ENCODE data around the gene KCNIP4.

The KCNIP4 gene

GRCh38 chr4:21097865-21098264, 850.7 kb downstream of the KCNIP4 start:
- no peak for DNase-seq
- Mint-ChIP-seq H3K27ac (no peak overlapping the region), H3K27me3 (no peaks in the 10 kb centered on the region), H3K4me3 (no peak overlapping the region), H3K36me3 (ENCODE audit: low read depth) (no peaks in the 10 kb centered on the region), H3K9me3 (peaks cover 11% of the 10 kb centered on the region), H3K4me1 (peaks cover 4% of the 10 kb centered on the region)
- no peak for ATAC-seq

GRCh38 chr4:21097026-21097425, 851.5 kb downstream of the KCNIP4 start:
- H3K9me3 Mint-ChIP-seq = peaks cover 11% of the 10 kb centered on the region
- no peak overlapping the region for H3K27ac Mint-ChIP-seq
- H3K36me3 Mint-ChIP-seq (ENCODE audit: low read depth) = no peaks in the 10 kb centered on the region

DNA sequence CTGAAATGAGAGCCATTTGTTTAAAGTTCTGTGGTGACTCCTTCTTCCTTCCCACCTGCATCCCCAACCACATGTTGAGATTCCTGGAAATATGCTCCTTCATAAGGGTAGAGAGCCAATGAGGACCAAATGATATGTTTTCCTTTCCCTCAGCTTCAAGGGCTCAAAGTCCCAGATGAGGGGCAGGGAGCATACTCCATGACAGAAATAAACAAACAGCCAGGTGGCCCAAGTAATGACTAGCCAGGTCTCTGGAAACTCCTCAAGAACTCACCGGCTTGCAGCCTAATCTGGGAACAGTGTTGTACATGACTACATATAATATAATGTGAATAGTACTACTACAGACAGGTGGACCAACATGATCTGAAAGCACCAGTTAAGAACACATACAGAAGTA, 856.0 kb downstream of the KCNIP4 start:
- peaks cover 23% of the 10 kb centered on the region for H3K9me3 Mint-ChIP-seq
- ATAC-seq (no peak), DNase-seq (no peak)
- no peak overlapping the region for H3K27ac Mint-ChIP-seq
- H3K4me1 Mint-ChIP-seq = peaks cover 2% of the 10 kb centered on the region
- no peak overlapping the region for H3K4me3 Mint-ChIP-seq
- H3K27me3 Mint-ChIP-seq = peaks cover 1% of the 10 kb centered on the region
- H3K36me3 Mint-ChIP-seq (ENCODE audit: low read depth) = no peaks in the 10 kb centered on the region

More at GRCh38 chr4:21097026-21097425, 851.5 kb downstream of the KCNIP4 start:
- no peaks in the 10 kb centered on the region for H3K27me3 Mint-ChIP-seq
- H3K4me3 Mint-ChIP-seq = no peak overlapping the region
- ATAC-seq (no peak), DNase-seq (no peak)
- H3K4me1 Mint-ChIP-seq = no peaks in the 10 kb centered on the region

DNA sequence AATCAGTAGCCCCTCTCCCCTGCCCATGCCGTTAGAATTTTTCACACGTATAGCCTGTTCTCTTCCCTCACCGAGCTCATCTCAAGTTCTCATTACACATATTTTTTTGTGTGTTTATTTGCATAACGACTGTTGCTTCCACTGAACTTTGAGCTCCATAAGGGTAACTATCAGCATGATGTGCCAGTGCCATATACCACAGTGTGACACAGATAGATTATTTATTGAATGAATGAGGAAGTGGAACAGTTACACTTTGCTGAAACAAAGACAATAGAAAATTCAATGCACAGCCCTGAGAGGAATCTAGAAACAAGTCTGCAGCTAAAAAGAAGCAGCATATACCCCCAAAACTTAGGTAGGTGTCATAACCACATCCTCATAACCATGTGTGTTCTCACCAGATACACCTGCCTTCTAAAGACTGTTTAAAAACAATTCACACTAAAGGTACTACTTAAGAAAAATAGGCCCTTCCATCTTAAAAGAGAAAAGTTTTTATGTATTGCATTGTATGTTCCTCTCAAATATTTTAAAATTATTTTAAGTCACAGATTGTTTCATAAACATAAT, 858.4 kb downstream of the KCNIP4 start:
- ATAC-seq (no peak), DNase-seq (no peak)
- Mint-ChIP-seq H3K27me3 (peaks cover 2% of the 10 kb centered on the region), H3K9me3 (peaks cover 22% of the 10 kb centered on the region), H3K4me3 (no peak overlapping the region), H3K27ac (no peak overlapping the region), H3K4me1 (peaks cover 2% of the 10 kb centered on the region), H3K36me3 (ENCODE audit: low read depth) (no peaks in the 10 kb centered on the region)

GRCh38 chr4:21083413-21083812, 865.2 kb downstream of the KCNIP4 start:
- Mint-ChIP-seq H3K27ac (no peak overlapping the region), H3K4me1 (no peaks in the 10 kb centered on the region), H3K9me3 (peaks cover 5% of the 10 kb centered on the region), H3K4me3 (no peak overlapping the region), H3K27me3 (peaks cover 2% of the 10 kb centered on the region), H3K36me3 (ENCODE audit: low read depth) (no peaks in the 10 kb centered on the region)
- DNase-seq (no peak), ATAC-seq (no peak)

DNA sequence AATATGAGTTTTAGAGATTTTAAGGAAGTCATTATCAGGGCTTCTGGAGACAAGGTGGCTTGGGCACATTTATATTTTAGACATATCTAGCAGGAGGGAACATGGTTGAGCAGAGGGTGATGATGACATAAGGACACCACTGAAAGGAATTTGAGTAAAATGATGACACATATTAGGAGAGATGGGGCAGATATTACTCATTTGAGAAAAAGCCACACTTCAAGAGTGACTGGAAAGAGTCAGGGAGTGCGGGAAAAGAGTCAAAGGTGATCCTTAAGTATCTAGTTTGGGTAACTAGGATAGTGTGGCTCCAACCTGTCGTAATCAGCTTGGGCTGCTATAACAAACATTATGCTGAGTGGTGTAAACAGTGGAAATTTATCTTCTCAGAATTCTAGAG, 870.6 kb downstream of the KCNIP4 start:
- DNase-seq (no peak), ATAC-seq (no peak)
- no peak overlapping the region for H3K4me3 Mint-ChIP-seq
- no peaks in the 10 kb centered on the region for H3K27me3 Mint-ChIP-seq
- no peak overlapping the region for H3K27ac Mint-ChIP-seq
- peaks cover 7% of the 10 kb centered on the region for H3K9me3 Mint-ChIP-seq
- no peaks in the 10 kb centered on the region for H3K4me1 Mint-ChIP-seq
- H3K36me3 Mint-ChIP-seq (ENCODE audit: low read depth) = no peaks in the 10 kb centered on the region

DNA sequence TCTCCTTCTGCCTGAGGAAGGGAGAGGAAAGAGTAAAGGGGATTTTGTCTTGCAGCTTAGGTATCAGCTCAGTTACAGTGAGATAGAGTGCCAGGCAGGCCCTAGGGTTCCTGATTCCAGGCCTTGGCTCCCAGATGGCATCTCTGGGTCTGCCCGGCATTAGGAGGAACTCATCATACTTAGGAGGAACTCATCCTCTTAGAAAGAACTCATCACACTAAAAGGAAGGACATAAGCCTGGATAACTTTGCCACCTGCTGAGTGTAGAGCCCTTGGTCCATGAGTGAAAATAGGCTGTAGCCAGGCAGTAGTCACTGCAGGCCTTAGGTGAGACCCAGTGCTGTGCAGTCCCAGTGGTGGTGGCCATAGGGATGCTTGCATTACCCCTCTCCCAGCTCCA, 881.2 kb downstream of the KCNIP4 start:
- H3K4me1 Mint-ChIP-seq = no peaks in the 10 kb centered on the region
- ATAC-seq = no peak

GRCh38 chr4:21061902-21062301, 886.7 kb downstream of the KCNIP4 start:
- ATAC-seq (no peak), DNase-seq (no peak)
- Mint-ChIP-seq H3K4me3 (no peak overlapping the region), H3K27me3 (no peaks in the 10 kb centered on the region), H3K27ac (no peak overlapping the region), H3K9me3 (peaks cover 20% of the 10 kb centered on the region), H3K4me1 (no peaks in the 10 kb centered on the region), H3K36me3 (ENCODE audit: low read depth) (no peaks in the 10 kb centered on the region)

More for the DNA sequence above, 881.2 kb downstream of the KCNIP4 start:
- no peaks in the 10 kb centered on the region for H3K27me3 Mint-ChIP-seq
- H3K27ac Mint-ChIP-seq = no peak overlapping the region
- H3K36me3 Mint-ChIP-seq (ENCODE audit: low read depth) = no peaks in the 10 kb centered on the region
- peaks cover 5% of the 10 kb centered on the region for H3K9me3 Mint-ChIP-seq
- DNase-seq = no peak
- H3K4me3 Mint-ChIP-seq = no peak overlapping the region

DNA sequence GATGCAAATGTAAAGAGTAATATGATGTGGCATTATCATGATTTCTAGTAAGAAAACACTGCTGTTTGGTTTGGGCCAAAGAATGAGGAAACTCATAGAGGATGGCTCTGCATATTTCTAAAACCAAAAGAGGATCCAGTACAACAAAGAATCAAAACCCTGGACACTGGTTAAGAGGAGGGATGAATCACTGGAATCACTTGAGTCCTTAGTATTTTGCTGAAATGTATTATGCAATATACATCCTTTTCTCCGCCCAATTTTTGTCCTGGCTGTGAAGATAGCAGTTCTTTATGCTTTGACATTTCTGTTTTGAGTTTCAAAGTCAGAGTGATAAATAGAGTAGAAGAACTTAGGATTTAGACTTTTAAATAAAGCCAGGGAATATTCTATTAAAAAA, 902.4 kb downstream of the KCNIP4 start:
- Mint-ChIP-seq H3K9me3 (peaks cover 5% of the 10 kb centered on the region), H3K36me3 (ENCODE audit: low read depth) (no peaks in the 10 kb centered on the region), H3K4me1 (no peaks in the 10 kb centered on the region), H3K27me3 (no peaks in the 10 kb centered on the region), H3K4me3 (no peak overlapping the region), H3K27ac (no peak overlapping the region)
- DNase-seq (no peak), ATAC-seq (no peak)

DNA sequence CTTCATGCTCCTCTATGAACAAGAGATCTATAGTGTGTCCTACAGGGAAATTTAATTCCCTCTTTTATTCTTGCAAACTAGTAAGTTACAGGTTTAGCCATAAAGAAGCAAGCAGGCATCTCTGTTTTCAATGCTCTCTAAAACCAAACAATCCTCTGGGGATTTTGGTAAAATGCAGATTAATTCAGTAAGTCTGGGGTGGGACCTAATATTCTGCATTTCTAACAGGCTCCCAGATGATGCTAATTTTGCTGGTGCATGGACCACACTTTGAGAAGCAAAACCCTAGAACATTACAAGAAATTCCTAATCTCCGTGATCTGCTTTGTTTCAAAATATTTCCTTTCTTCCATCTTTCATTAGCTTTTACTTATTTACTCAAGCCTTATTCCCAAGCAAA, 903.5 kb downstream of the KCNIP4 start:
- Mint-ChIP-seq H3K27me3 (no peaks in the 10 kb centered on the region), H3K4me3 (no peak overlapping the region), H3K4me1 (no peaks in the 10 kb centered on the region), H3K36me3 (ENCODE audit: low read depth) (no peaks in the 10 kb centered on the region), H3K9me3 (peaks cover 5% of the 10 kb centered on the region), H3K27ac (no peak overlapping the region)
- ATAC-seq = no peak
- no peak for DNase-seq

DNA sequence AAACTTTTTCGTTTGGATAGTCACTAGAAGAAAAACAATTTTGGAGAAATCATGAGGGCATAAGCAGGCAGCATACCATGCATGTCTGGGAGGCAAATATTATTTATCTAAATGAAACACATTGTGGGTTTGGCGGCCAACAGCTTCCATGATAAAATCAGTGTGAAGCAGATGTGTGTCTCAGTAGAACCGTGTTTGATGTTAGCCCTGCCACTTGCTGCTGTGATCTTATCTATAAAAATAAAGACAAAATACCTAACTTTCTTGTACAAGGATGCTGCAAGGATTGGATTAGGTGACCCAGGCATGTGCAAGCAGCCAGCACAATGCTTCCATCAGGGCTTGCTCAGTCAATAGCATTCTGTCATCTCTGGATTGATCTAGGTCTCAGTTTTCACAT, 906.9 kb downstream of the KCNIP4 start:
- H3K36me3 Mint-ChIP-seq (ENCODE audit: low read depth) = no peaks in the 10 kb centered on the region

GRCh38 chr4:21034728-21035127, 913.8 kb downstream of the KCNIP4 start:
- Mint-ChIP-seq H3K4me3 (no peak overlapping the region), H3K9me3 (peaks cover 4% of the 10 kb centered on the region), H3K27ac (no peak overlapping the region), H3K4me1 (no peaks in the 10 kb centered on the region), H3K27me3 (no peaks in the 10 kb centered on the region), H3K36me3 (ENCODE audit: low read depth) (no peaks in the 10 kb centered on the region)
- ATAC-seq (no peak), DNase-seq (no peak)

More for the DNA sequence above, 906.9 kb downstream of the KCNIP4 start:
- ATAC-seq = no peak
- Mint-ChIP-seq H3K27ac (no peak overlapping the region), H3K4me3 (no peak overlapping the region), H3K4me1 (no peaks in the 10 kb centered on the region), H3K27me3 (no peaks in the 10 kb centered on the region), H3K9me3 (no peaks in the 10 kb centered on the region)
- no peak for DNase-seq

- H3K4me1 Mint-ChIP-seq = no peaks in the 10 kb centered on the region
These were observed 916.4 kb downstream of the KCNIP4 start for GRCh38 chr4:21032089-21032645.

DNA sequence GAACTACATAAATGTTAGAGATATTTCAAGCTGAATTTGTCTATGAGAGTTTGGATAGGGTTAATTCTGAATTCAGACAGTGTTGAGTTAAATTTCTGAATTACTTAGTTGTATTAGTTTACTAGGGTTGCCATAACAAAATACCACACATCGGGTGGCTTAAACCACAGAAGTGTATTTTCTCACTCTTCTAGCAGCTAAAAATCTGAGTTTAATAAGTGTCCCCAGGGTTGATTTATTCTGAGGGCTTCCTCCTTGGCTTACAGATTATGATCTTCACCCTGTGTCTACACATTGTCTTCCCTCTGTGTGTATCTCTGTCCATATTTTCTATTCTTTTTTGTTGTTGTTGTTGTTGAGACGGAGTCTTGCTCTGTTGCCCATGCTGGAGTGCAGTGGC, 929.8 kb downstream of the KCNIP4 start:
- Mint-ChIP-seq H3K27me3 (no peaks in the 10 kb centered on the region), H3K36me3 (ENCODE audit: low read depth) (no peaks in the 10 kb centered on the region), H3K4me3 (no peak overlapping the region), H3K4me1 (no peaks in the 10 kb centered on the region), H3K9me3 (peaks cover 7% of the 10 kb centered on the region), H3K27ac (no peak overlapping the region)
- DNase-seq (no peak), ATAC-seq (no peak)

More at GRCh38 chr4:21032089-21032645, 916.4 kb downstream of the KCNIP4 start:
- Mint-ChIP-seq H3K9me3 (peaks cover 14% of the 10 kb centered on the region), H3K27ac (no peak overlapping the region), H3K36me3 (ENCODE audit: low read depth) (no peaks in the 10 kb centered on the region), H3K27me3 (no peaks in the 10 kb centered on the region), H3K4me3 (no peak overlapping the region)
- ATAC-seq (no peak), DNase-seq (no peak)

DNA sequence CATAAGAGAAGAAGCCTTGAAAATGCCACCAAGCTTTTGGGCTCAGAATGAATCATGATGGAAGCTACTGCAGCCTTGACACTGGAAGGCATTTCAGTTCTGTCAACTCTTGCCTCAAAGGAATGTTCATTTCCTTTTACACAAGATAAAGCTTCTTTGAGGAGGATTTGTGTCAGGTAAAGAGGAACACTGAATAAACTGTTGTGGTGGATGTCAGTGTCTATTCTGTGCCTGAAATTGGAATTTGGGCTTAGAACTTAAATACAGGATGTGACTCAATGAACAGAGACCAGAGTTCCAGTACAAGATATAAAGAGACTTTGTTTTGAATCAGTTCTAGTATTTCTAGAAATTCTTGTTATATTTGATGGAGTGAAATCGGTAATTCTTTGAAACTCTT, 935.1 kb downstream of the KCNIP4 start:
- Mint-ChIP-seq H3K4me3 (no peak overlapping the region), H3K36me3 (ENCODE audit: low read depth) (no peaks in the 10 kb centered on the region), H3K9me3 (peaks cover 7% of the 10 kb centered on the region), H3K27ac (no peak overlapping the region), H3K27me3 (no peaks in the 10 kb centered on the region), H3K4me1 (no peaks in the 10 kb centered on the region)
- DNase-seq (no peak), ATAC-seq (no peak)
